ENCODE data around the gene SERPINB1.

Gene SERPINB1

DNA sequence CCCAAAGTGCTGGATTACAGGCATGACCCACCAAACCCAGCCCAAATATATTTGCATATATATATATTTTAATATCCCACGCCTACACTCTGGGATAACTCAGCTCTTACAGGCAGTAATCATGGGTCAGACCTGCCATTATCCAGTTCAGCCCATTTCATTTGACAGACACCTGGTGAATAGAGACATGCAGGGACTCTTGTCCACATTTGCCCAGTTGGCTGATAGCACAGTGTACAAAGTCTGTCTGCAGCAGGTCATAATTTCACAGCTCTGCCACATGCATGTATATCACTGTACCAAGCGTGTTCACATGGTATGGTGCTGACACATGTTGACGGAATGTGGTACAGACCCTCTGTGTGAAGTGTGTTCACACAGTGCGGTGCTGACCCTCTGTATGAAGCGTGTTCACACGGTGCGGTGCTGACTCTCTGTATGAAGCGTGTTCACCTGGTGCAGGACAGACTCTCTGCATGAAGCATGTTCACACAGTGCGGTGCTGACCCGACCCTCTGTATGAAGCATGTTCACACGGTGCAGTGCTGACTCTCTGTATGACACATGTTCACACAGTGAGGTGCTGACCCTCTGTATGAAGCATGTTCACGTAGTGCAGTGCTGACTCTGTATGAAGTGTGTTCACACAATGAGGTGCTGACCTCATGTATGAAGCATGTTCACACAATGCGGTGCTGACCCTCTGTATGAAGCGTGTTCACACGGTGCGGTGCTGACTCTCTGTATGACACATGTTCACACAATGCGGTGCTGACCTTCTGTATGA, 10.3 kb upstream of the SERPINB1 start:
- H3K4me1 ChIP-seq (ENCODE audit: control insufficient read depth, insufficient read depth, low read length): peaks cover 4% of the 10 kb centered on the region; the same call in 1 of the 2 replicates
- TF ChIP-seq, protein P1, sequence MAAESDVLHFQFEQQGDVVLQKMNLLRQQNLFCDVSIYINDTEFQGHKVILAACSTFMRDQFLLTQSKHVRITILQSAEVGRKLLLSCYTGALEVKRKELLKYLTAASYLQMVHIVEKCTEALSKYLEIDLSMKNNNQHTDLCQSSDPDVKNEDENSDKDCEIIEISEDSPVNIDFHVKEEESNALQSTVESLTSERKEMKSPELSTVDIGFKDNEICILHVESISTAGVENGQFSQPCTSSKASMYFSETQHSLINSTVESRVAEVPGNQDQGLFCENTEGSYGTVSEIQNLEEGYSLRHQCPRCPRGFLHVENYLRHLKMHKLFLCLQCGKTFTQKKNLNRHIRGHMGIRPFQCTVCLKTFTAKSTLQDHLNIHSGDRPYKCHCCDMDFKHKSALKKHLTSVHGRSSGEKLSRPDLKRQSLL (tag by site-specific recombination; IDR thresholded peaks at IDR 0.05): no peak
- TF ChIP-seq, protein P2, sequence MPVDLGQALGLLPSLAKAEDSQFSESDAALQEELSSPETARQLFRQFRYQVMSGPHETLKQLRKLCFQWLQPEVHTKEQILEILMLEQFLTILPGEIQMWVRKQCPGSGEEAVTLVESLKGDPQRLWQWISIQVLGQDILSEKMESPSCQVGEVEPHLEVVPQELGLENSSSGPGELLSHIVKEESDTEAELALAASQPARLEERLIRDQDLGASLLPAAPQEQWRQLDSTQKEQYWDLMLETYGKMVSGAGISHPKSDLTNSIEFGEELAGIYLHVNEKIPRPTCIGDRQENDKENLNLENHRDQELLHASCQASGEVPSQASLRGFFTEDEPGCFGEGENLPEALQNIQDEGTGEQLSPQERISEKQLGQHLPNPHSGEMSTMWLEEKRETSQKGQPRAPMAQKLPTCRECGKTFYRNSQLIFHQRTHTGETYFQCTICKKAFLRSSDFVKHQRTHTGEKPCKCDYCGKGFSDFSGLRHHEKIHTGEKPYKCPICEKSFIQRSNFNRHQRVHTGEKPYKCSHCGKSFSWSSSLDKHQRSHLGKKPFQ (tag by site-specific recombination; IDR thresholded peaks at IDR 0.05): peak; percentile 94
- no peak overlapping the region for H3K4me3 ChIP-seq (ENCODE audit: low read depth, low read length)
- POLR2A ChIA-PET: interaction anchor here (1.5 kb wide), 1 partner anchor 11 kb away, joined by 10 read pairs; the partner anchor contains the start of gene SERPINB1
- H3K27ac ChIP-seq (ENCODE audit: extremely low read depth, low read depth, low read length): no peak overlapping the region
- H3K9me3 ChIP-seq (ENCODE audit: control insufficient read depth, insufficient read depth, low read depth, low read length): no peaks in the 10 kb centered on the region
- CTCF ChIA-PET: interaction anchor here (0.7 to 9.3 kb wide), 5 partner anchors 10 to 104 kb away, joined by 3 to 205 read pairs (median 8); partner anchors contain the start of gene SERPINB1
- no peaks in the 10 kb centered on the region for H3K36me3 ChIP-seq (ENCODE audit: control insufficient read depth in 2 of 2, insufficient read depth in 1 of 2, low read length in 2 of 2)

DNA sequence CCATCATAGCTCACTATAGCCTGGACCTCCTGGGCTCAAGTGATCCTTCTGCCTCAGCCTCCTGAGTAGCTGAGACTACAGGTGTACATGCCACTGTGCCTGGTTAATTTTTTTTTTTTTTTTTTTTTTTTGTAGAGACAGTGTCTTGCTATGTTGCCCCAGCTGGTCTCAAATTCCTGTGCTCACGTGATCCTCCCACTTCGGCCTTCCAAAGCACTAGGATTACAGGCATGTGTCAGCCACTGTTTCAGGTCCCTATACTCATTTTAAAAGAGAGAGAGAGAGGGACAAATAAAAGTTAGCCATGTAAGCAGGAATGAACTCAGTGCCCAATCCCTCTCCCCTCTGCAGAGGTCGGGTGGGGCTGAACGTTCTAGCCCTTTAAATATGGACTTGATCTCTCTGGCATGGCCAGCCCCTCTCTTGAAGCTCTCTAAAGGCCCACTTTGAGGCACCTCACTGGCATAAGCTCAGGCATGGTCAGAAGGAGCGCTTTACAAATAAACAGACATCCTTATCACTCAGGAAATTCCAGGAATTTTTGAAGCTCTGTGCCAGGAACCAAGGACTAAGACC, 9.0 kb upstream of the SERPINB1 start:
- POLR2A ChIA-PET: interaction anchor here (0.8 to 2.2 kb wide), 4 partner anchors 9 to 140 kb away, joined by 4 to 10 read pairs (median 8); partner anchors contain the start of genes SERPINB1 and SERPINB9

DNA sequence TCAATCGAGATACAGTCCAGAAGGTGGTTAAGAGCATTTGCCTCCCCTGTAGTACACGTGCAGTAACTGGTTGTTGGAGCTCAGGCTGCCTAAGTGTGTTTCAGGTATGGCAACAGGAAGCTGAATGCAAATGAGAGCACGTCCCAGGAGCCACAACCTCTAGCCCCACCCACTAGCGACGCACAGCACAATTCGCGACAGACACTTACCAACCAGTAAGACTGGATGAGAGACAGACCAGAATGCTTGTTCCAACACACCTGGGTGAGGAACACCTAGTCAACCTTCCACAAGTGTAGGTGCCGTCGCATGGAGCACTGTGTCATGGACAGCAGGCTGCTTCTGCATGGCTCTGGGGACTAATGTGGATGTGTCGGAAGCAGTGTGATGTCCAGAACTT, 7.2 kb upstream of the SERPINB1 start:
- peaks cover 6% of the 10 kb centered on the region; the same call in 1 of the 2 replicates for H3K4me1 ChIP-seq (ENCODE audit: control insufficient read depth, insufficient read depth, low read length)
- no peak overlapping the region for H3K27ac ChIP-seq (ENCODE audit: extremely low read depth, low read depth, low read length)
- ChIA-PET CTCF (interaction anchor here (3.4 to 9.3 kb wide), 2 partner anchors 58 to 84 kb away, joined by 20 to 205 read pairs; no protein-coding TSS in a partner anchor), POLR2A (no interaction called here)
- H3K4me3 ChIP-seq (ENCODE audit: low read depth, low read length): no peak overlapping the region
- H3K9me3 ChIP-seq (ENCODE audit: control insufficient read depth, insufficient read depth, low read depth, low read length): no peaks in the 10 kb centered on the region
- H3K36me3 ChIP-seq (ENCODE audit: control insufficient read depth in 2 of 2, insufficient read depth in 1 of 2, low read length in 2 of 2): no peaks in the 10 kb centered on the region
- TF ChIP-seq, protein P3, sequence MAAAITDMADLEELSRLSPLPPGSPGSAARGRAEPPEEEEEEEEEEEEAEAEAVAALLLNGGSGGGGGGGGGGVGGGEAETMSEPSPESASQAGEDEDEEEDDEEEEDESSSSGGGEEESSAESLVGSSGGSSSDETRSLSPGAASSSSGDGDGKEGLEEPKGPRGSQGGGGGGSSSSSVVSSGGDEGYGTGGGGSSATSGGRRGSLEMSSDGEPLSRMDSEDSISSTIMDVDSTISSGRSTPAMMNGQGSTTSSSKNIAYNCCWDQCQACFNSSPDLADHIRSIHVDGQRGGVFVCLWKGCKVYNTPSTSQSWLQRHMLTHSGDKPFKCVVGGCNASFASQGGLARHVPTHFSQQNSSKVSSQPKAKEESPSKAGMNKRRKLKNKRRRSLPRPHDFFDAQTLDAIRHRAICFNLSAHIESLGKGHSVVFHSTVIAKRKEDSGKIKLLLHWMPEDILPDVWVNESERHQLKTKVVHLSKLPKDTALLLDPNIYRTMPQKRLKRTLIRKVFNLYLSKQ (tag by site-specific recombination; IDR thresholded peaks at IDR 0.05; ENCODE audit: borderline replicate concordance): no peak
- TF ChIP-seq ZNF837 (tag by site-specific recombination; IDR thresholded peaks at IDR 0.05): no peak
- TF ChIP-seq ZNF600 (tag by site-specific recombination; IDR thresholded peaks at IDR 0.05): peak; percentile 65

More for the DNA sequence above, 9.0 kb upstream of the SERPINB1 start:
- peak; percentile 48 for TF ChIP-seq ZNF335 (tag by site-specific recombination; conservative IDR thresholded peaks at IDR 0.05)
- no peak for TF ChIP-seq ZNF302 (tag by site-specific recombination; IDR thresholded peaks at IDR 0.05; ENCODE audit: low read depth)
- TF ChIP-seq, protein P4, sequence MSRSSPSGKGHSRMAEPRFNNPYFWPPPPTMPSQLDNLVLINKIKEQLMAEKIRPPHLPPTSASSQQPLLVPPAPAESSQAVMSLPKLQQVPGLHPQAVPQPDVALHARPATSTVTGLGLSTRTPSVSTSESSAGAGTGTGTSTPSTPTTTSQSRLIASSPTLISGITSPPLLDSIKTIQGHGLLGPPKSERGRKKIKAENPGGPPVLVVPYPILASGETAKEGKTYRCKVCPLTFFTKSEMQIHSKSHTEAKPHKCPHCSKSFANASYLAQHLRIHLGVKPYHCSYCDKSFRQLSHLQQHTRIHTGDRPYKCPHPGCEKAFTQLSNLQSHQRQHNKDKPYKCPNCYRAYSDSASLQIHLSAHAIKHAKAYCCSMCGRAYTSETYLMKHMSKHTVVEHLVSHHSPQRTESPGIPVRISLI (tag by site-specific recombination; IDR thresholded peaks at IDR 0.05): peak; percentile 84
- H3K27ac ChIP-seq (ENCODE audit: extremely low read depth, low read depth, low read length): no peak overlapping the region
- CTCF ChIA-PET: interaction anchor here (0.7 to 9.3 kb wide), 13 partner anchors 8 to 405 kb away, joined by 3 to 205 read pairs (median 3); partner anchors contain the start of genes MYLK4 and SERPINB1
- H3K9me3 ChIP-seq (ENCODE audit: control insufficient read depth, insufficient read depth, low read depth, low read length): no peaks in the 10 kb centered on the region
- peaks cover 7% of the 10 kb centered on the region; the same call in 1 of the 2 replicates for H3K4me1 ChIP-seq (ENCODE audit: control insufficient read depth, insufficient read depth, low read length)
- no peaks in the 10 kb centered on the region for H3K36me3 ChIP-seq (ENCODE audit: control insufficient read depth in 2 of 2, insufficient read depth in 1 of 2, low read length in 2 of 2)
- H3K4me3 ChIP-seq (ENCODE audit: low read depth, low read length): no peak overlapping the region

DNA sequence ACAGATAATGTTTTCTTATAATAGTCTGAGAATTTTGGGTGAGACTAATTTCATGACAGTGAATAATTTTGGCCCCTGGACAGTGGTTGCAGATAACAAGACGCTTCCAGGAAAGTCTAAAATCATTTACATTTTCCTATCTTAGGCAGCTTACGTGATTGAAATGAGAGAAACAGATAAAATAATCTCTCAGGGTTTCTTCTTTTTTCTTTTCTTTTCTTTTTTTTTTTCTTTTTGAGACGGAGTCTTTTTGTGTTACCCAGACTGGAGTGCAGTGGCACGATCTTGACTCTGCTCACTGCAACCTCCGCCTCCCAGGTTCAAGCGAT, 4.2 kb upstream of the SERPINB1 start:
- ChIA-PET CTCF (interaction anchor here (0.5 to 9.8 kb wide), 50 partner anchors 8 to 699 kb away, joined by 3 to 205 read pairs (median 6); partner anchors contain the start of genes MYLK4, NQO2 and RIPK1), POLR2A (interaction anchor here (0.7 to 3.0 kb wide), 6 partner anchors 12 to 155 kb away, joined by 3 to 37 read pairs (median 6); no protein-coding TSS in a partner anchor)
- no peak for TF ChIP-seq OSR2 (tag by site-specific recombination; IDR thresholded peaks at IDR 0.05)
- TF ChIP-seq ZNF350 (tag by site-specific recombination; IDR thresholded peaks at IDR 0.05): no peak
- no peak for TF ChIP-seq GFI1B (tag by site-specific recombination; IDR thresholded peaks at IDR 0.05)
- TF ChIP-seq SP3 (tag by site-specific recombination; IDR thresholded peaks at IDR 0.05): no peak
- no peak for TF ChIP-seq ZNF23 (tag by site-specific recombination; IDR thresholded peaks at IDR 0.05; ENCODE audit: borderline replicate concordance)
- TF ChIP-seq SALL2 (tag by site-specific recombination; IDR thresholded peaks at IDR 0.05; ENCODE audit: borderline replicate concordance): no peak
- TF ChIP-seq ZBTB7A (tag by site-specific recombination; IDR thresholded peaks at IDR 0.05; ENCODE audit: low read depth): no peak
- no peaks in the 10 kb centered on the region for H3K36me3 ChIP-seq (ENCODE audit: control insufficient read depth in 2 of 2, insufficient read depth in 1 of 2, low read length in 2 of 2)
- no peaks in the 10 kb centered on the region for H3K9me3 ChIP-seq (ENCODE audit: control insufficient read depth, insufficient read depth, low read depth, low read length)
- H3K27ac ChIP-seq (ENCODE audit: extremely low read depth, low read depth, low read length): no peak overlapping the region
- H3K4me1 ChIP-seq (ENCODE audit: control insufficient read depth, insufficient read depth, low read length): peaks cover 6% of the 10 kb centered on the region
- no peak overlapping the region for H3K4me3 ChIP-seq (ENCODE audit: low read depth, low read length)
